Ovary (tissue), 3 donors: ENCODE results near the gene PGLYRP1.

ENCODE experiments used
- CTCF ChIP-seq, 3 donors: fragments of 450-650 bp in 2 of 3; fragments of 200-600 bp in 1 of 3; IDR thresholded peaks; one replicate each; pipeline versions ENCODE4 v1.5.1 to v1.8.0; 2016 to 2022; ENCODE audit warnings: antibody characterized with exemption in 3 of 3, mild to moderate bottlenecking in 1 of 3
- EP300 ChIP-seq: sonication (generic); formaldehyde crosslinking; IDR thresholded peaks from one replicate; pipeline ENCODE4 v1.6.1; 2017; ENCODE audit warnings: antibody characterized with exemption
- POLR2A ChIP-seq: fragments of 450-650 bp; IDR thresholded peaks from one replicate; pipeline ENCODE4 v1.6.1; 2017; ENCODE audit warnings: antibody characterized with exemption, mild to moderate bottlenecking, moderate library complexity
- donor health status: DM: no; HTN: no; CAD: no.

- TF ChIP-seq CTCF (IDR thresholded peaks at IDR 0.05) (no peak), POLR2A (no peak), EP300 (no peak)
Measured at GRCh38 chr19:45971260-45971902, 51.5 kb downstream of the PGLYRP1 start.
